Endothelial cell of umbilical vein (primary cell): ENCODE data around the gene RXYLT1.

Experiments used
- CTCF ChIP-seq, 2 donors: IDR thresholded peaks; 1 replicate in 1 of 2; 2 replicates in 1 of 2; pipeline ENCODE4 v1.5.1; 2011; ENCODE audit warnings: low read length in 2 of 2, mild to moderate bottlenecking in 2 of 2, moderate library complexity in 2 of 2, control low read depth in 1 of 2, inconsistent platforms in 1 of 2, low read depth in 1 of 2; ENCODE audit not compliant: insufficient read depth in 1 of 2; ENCODE audit errors: extremely low read depth in 1 of 2
- POLR2A ChIP-seq: IDR thresholded peaks from 2 replicates; pipeline ENCODE4 v1.6.1; 2012; ENCODE audit warnings: low read depth, mild to moderate bottlenecking, control low read depth, low read length

- no peak for TF ChIP-seq CTCF (IDR thresholded peaks at IDR 0.05; ENCODE audit: extremely low read depth in 1 of 2, insufficient read depth in 1 of 2, low read depth in 1 of 2, low read length in 2 of 2)
- TF ChIP-seq POLR2A = no peak
These were observed 58.7 kb downstream of the RXYLT1 start for GRCh38 chr12:63838411-63838810.
